MCF 10A (cell line): Measurements from ENCODE around the gene FBXO15. TPM values are rescaled to one million over a fixed set of nuclear protein-coding genes. Genes with fewer than 3 reads are reported as not detected.

Experiments used
- BruUV-seq: library from RNA; stranded (reverse); fragments of 400-500 nt; replicated peaks from 2 replicates; lab custom pipeline; 2021; lab: Mats Ljungman, UMichigan
- CTCF ChIA-PET: fragments of 300-600 bp; sonication (Branson Sonifier 250); formaldehyde crosslinking; extraction: SDS; loops from one replicate; lab custom pipeline; 2021; ENCODE audit warnings: antibody characterized with exemption, inconsistent platforms; lab: Yijun Ruan, JAX
- POLR2A ChIA-PET: fragments of 300-600, 350-650 bp; sonication (Branson Sonifier 250); formaldehyde crosslinking; extraction: SDS; loops from one replicate; lab custom pipeline; 2020; ENCODE audit warnings: antibody characterized with exemption, inconsistent platforms; lab: Yijun Ruan, JAX
- DNase-seq: peaks from one replicate; pipeline ENCODE4 v3.0.0-alpha.2; 2018; ENCODE audit not compliant: unreplicated experiment
- H3K27ac Mint-ChIP-seq: one replicate; pipeline ENCODE4 v1.8.0; 2022; ENCODE audit warnings: mild to moderate bottlenecking, low read depth, mixed read lengths; ENCODE audit not compliant: unreplicated experiment
- H3K27me3 Mint-ChIP-seq: one replicate; pipeline ENCODE4 v1.8.0; 2022; ENCODE audit warnings: mixed read lengths; ENCODE audit not compliant: insufficient read depth, unreplicated experiment
- H3K36me3 Mint-ChIP-seq: one replicate; pipeline ENCODE4 v1.8.0; 2022; ENCODE audit warnings: mild to moderate bottlenecking, moderate library complexity, mixed read lengths; ENCODE audit not compliant: insufficient read depth, unreplicated experiment
- H3K4me1 Mint-ChIP-seq: one replicate; pipeline ENCODE4 v1.8.0; 2022; ENCODE audit warnings: mixed read lengths; ENCODE audit not compliant: insufficient read depth, unreplicated experiment
- H3K4me3 Mint-ChIP-seq: one replicate; pipeline ENCODE4 v1.8.0; 2022; ENCODE audit warnings: mild to moderate bottlenecking, moderate library complexity, mixed read lengths; ENCODE audit not compliant: unreplicated experiment
- H3K9me3 Mint-ChIP-seq: one replicate; pipeline ENCODE4 v1.8.0; 2022; ENCODE audit warnings: mixed read lengths; ENCODE audit not compliant: unreplicated experiment
- CTCF ChIP-seq: fragments of 200-600 bp; IDR thresholded peaks from one replicate; pipeline ENCODE4 v1.8.0; 2022; ENCODE audit warnings: antibody characterized with exemption, mild to moderate bottlenecking; ENCODE audit not compliant: unreplicated experiment
- intact Hi-C: fragments of 100-400 bp; cut with micrococcal nuclease; formaldehyde crosslinking; loops from 2 replicates; pipeline ENCODE4 v1.14.1; 2022
- total RNA-seq: library from RNA; stranded (reverse); gene quantifications from 2 replicates; pipeline ENCODE4 v1.2.3, GENCODE V29; 2022

FBXO15 gene
- total RNA-seq, 1 experiment from 2014 or later, result 0.79 TPM

GRCh38 chr18:74131124-74131523 is 16.5 kb downstream of the FBXO15 start:
- Mint-ChIP-seq H3K4me1 (no peaks in the 10 kb centered on the region), H3K36me3 (no peaks in the 10 kb centered on the region), H3K9me3 (no peaks in the 10 kb centered on the region), H3K4me3 (no peak overlapping the region), H3K27ac (no peak overlapping the region), H3K27me3 (peaks cover 32% of the 10 kb centered on the region)
- intact Hi-C loops, result no loop called here
- POLR2A ChIA-PET, result no interaction called here
- CTCF ChIA-PET, result interaction anchor here (1.0 to 1.4 kb wide), 2 partner anchors 14 to 1368 kb away, joined by 4 to 5 read pairs; no protein-coding TSS in a partner anchor
- TF ChIP-seq CTCF, result no peak
- BruUV-seq, result no TSS peak
- no peak for DNase-seq

GRCh38 chr18:74128159-74128558 is 19.5 kb downstream of the FBXO15 start:
- Mint-ChIP-seq H3K4me3 (no peak overlapping the region), H3K4me1 (no peaks in the 10 kb centered on the region), H3K27ac (no peak overlapping the region), H3K9me3 (no peaks in the 10 kb centered on the region), H3K27me3 (peaks cover 36% of the 10 kb centered on the region), H3K36me3 (no peaks in the 10 kb centered on the region)
- no peak for TF ChIP-seq CTCF
- ChIA-PET POLR2A (no interaction called here), CTCF (interaction anchor here (1.6 kb wide), 1 partner anchor 12 kb away, joined by 8 read pairs; no protein-coding TSS in a partner anchor)
- no TSS peak for BruUV-seq
- DNase-seq, result no peak
- intact Hi-C loops, result no loop called here

DNA sequence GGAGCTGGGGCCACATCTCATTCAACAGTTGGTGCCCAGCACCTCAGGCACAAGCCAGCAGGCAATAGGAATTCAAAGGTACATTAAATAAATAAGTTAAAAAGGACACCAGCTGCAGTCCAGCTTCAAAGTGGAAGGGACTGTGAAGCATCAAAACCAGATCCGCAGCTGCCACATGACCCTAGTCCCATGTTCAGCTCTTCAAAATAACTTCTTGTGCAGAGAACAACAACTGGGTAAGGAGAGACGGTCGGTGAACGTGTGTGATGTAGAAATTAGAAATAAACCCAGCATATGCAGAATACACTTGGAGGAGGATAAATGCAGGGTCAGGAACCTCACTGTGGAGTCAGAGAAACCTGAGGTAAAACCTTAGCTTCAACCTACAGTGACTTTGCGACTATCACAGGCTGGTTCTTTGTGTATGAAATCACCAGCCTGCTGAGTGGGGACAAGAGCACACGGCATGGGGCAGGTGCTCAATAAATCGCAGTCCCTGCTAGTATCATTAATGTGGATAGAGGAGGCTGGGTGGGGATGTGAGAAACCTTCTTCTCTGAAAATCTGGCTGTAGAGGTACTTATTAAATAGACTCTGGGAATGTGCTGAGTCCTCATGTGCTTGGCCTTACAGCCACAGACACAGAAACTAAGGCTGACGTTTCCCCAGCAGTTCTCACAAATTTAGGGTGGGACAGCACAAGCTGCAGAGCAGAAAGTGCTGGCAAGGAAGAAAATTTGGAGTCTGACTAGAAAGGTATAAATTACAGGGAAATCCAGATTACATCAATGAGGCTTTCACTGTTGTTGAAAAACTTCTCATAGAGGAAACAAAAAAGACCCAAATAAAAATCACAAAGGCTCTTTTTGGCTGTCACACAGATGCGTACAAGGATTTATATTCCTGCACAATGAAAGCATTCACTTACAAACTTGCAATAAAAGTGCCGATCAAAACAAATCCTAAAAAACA is 20.7 kb downstream of the FBXO15 start:
- H3K27ac Mint-ChIP-seq, result no peak overlapping the region
- ChIA-PET CTCF (interaction anchor here (0.7 to 1.3 kb wide), 2 partner anchors 10 to 38 kb away, joined by 3 to 5 read pairs; no protein-coding TSS in a partner anchor), POLR2A (no interaction called here)
- no peak overlapping the region for H3K4me3 Mint-ChIP-seq
- no peaks in the 10 kb centered on the region for H3K36me3 Mint-ChIP-seq
- no peak for DNase-seq
- H3K27me3 Mint-ChIP-seq, result peaks cover 36% of the 10 kb centered on the region
- no peaks in the 10 kb centered on the region for H3K9me3 Mint-ChIP-seq
- peaks cover 5% of the 10 kb centered on the region for H3K4me1 Mint-ChIP-seq
- no peak for TF ChIP-seq CTCF
- BruUV-seq, result no TSS peak
- intact Hi-C loops, result no loop called here

DNA sequence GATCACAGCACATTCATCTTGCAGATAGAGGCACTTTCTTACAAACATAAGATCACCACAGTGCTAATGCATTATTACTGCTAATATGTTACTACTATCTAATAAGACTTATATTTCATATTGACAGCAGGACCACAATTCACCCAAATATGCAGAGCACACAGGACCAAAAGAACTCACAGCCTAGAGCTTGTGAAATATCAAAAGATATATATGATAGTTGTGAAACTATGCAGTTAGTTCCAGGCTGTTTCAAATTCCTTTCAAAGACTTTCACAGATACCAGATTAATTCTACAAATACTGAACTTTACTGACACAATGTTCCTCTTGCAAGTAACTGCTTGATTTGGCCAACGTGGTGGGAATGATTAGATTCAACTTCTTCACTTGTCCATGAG is 23.0 kb downstream of the FBXO15 start:
- intact Hi-C loops, result no loop called here
- no TSS peak for BruUV-seq
- Mint-ChIP-seq H3K9me3 (no peaks in the 10 kb centered on the region), H3K4me1 (peaks cover 5% of the 10 kb centered on the region), H3K27ac (no peak overlapping the region), H3K36me3 (no peaks in the 10 kb centered on the region), H3K4me3 (no peak overlapping the region), H3K27me3 (peaks cover 46% of the 10 kb centered on the region)
- TF ChIP-seq CTCF, result no peak
- DNase-seq, result no peak
- ChIA-PET POLR2A (no interaction called here), CTCF (interaction anchor here (1.4 kb wide), 2 partner anchors 275 to 1362 kb away, joined by 3 to 4 read pairs; no protein-coding TSS in a partner anchor)
